Osteocyte (in vitro differentiated cells): ENCODE results near the gene B3GALT2. TPM values are rescaled to one million over a fixed set of nuclear protein-coding genes. Genes with fewer than 3 reads are reported as not detected.

Source experiments
- DNase-seq: peaks from one replicate; pipeline ENCODE4 v3.0.0; 2021; ENCODE audit warnings: mixed read lengths; ENCODE audit not compliant: unreplicated experiment; ENCODE audit errors: extremely low spot score
- H3K27ac Mint-ChIP-seq: one replicate; pipeline ENCODE4 v1.8.0; 2021; ENCODE audit warnings: mild to moderate bottlenecking, mixed read lengths; ENCODE audit not compliant: unreplicated experiment
- H3K27me3 Mint-ChIP-seq: one replicate; pipeline ENCODE4 v1.8.0; 2021; ENCODE audit warnings: mixed read lengths; ENCODE audit not compliant: unreplicated experiment
- H3K36me3 Mint-ChIP-seq: one replicate; pipeline ENCODE4 v1.8.0; 2021; ENCODE audit warnings: mixed read lengths; ENCODE audit not compliant: unreplicated experiment
- H3K4me1 Mint-ChIP-seq: one replicate; pipeline ENCODE4 v1.8.0; 2021; ENCODE audit warnings: mixed read lengths; ENCODE audit not compliant: unreplicated experiment
- H3K4me3 Mint-ChIP-seq: one replicate; pipeline ENCODE4 v1.8.0; 2021; ENCODE audit warnings: mild to moderate bottlenecking, moderate library complexity, mixed read lengths; ENCODE audit not compliant: unreplicated experiment
- H3K9me3 Mint-ChIP-seq: one replicate; pipeline ENCODE4 v1.8.0; 2021; ENCODE audit warnings: mixed read lengths; ENCODE audit not compliant: unreplicated experiment
- total RNA-seq: library from RNA; stranded (reverse); gene quantifications from 2 replicates; pipeline ENCODE4 v1.2.1, GENCODE V29; 2021
- TF ChIP-seq, protein P1 (sequence below): fragments of 200-600 bp; sonication (generic); IDR thresholded peaks from 2 replicates; pipeline ENCODE4 v1.5.0; 2021; ENCODE audit warnings: antibody characterized with exemption, mild to moderate bottlenecking, moderate library complexity

B3GALT2 gene
- total RNA-seq, 1 donor from 2014 or later, result 30.0 TPM

- Mint-ChIP-seq H3K27me3 (no peaks in the 10 kb centered on the region), H3K4me3 (peak overlapping the region; percentile 82), H3K36me3 (peaks cover 13% of the 10 kb centered on the region), H3K4me1 (peaks cover 72% of the 10 kb centered on the region), H3K9me3 (no peaks in the 10 kb centered on the region), H3K27ac (peak overlapping the region; percentile 79)
- DNase-seq, result no peak
- TF ChIP-seq, protein P1, sequence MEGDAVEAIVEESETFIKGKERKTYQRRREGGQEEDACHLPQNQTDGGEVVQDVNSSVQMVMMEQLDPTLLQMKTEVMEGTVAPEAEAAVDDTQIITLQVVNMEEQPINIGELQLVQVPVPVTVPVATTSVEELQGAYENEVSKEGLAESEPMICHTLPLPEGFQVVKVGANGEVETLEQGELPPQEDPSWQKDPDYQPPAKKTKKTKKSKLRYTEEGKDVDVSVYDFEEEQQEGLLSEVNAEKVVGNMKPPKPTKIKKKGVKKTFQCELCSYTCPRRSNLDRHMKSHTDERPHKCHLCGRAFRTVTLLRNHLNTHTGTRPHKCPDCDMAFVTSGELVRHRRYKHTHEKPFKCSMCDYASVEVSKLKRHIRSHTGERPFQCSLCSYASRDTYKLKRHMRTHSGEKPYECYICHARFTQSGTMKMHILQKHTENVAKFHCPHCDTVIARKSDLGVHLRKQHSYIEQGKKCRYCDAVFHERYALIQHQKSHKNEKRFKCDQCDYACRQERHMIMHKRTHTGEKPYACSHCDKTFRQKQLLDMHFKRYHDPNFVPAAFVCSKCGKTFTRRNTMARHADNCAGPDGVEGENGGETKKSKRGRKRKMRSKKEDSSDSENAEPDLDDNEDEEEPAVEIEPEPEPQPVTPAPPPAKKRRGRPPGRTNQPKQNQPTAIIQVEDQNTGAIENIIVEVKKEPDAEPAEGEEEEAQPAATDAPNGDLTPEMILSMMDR, result no peak
Measured at GRCh38 chr1:193184776-193185175, 1.6 kb downstream of the B3GALT2 start.

- Mint-ChIP-seq H3K4me3 (peak overlapping the region; percentile 82), H3K9me3 (no peaks in the 10 kb centered on the region), H3K27me3 (no peaks in the 10 kb centered on the region), H3K36me3 (peaks cover 14% of the 10 kb centered on the region), H3K4me1 (peaks cover 64% of the 10 kb centered on the region), H3K27ac (peak overlapping the region; percentile 79)
- TF ChIP-seq, protein P1, result peak; percentile 79
- DNase-seq, result no peak
Measured at GRCh38 chr1:193183019-193183627, 3.3 kb downstream of the B3GALT2 start.

DNA sequence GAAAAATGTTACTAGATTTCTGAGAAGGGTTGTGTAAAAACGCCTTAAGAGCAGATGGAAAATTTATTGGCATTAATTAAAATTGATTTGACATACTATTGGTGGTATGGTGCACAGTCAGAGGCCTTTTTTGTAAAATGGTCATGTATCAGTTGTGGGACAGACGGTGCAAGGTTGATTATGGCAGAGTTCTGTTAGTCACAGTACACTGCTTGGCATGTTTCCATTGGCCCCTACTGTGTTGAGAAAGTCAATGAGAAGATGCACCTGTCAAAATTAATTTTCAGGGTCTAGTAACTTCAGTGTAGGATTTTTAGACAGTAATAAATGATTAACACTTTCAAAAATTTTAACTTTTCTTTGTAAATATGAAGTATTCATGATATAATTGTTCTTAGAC lies 4.4 kb downstream of the B3GALT2 start:
- Mint-ChIP-seq H3K27ac (peak overlapping the region; percentile 60), H3K9me3 (no peaks in the 10 kb centered on the region), H3K36me3 (peaks cover 17% of the 10 kb centered on the region), H3K27me3 (no peaks in the 10 kb centered on the region), H3K4me3 (peak overlapping the region; percentile 49), H3K4me1 (peaks cover 53% of the 10 kb centered on the region)
- no peak for DNase-seq
- TF ChIP-seq, protein P1, result no peak

DNA sequence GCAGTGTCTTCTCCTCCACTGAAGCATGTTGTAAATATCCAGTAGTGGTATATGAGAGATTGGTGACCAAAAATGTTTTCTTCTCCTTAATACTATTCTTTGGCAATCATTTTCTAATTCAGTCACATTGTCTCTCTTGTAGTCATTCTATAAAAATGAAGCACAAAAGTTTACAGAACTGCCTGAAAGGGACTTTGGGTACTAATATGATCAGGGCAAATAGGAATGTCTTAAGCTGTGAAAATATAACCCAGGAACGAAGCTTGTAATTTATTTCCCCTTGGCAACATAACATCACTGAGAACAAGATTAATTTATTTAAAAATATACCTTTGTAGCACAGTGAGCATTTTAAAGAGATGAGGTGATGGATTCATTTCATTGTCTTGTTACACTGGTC lies 4.9 kb downstream of the B3GALT2 start:
- TF ChIP-seq, protein P1, result no peak
- Mint-ChIP-seq H3K36me3 (peaks cover 20% of the 10 kb centered on the region), H3K4me1 (peaks cover 51% of the 10 kb centered on the region), H3K9me3 (no peaks in the 10 kb centered on the region), H3K27me3 (no peaks in the 10 kb centered on the region), H3K27ac (peak overlapping the region; percentile 77), H3K4me3 (peak overlapping the region; percentile 49)
- no peak for DNase-seq

DNA sequence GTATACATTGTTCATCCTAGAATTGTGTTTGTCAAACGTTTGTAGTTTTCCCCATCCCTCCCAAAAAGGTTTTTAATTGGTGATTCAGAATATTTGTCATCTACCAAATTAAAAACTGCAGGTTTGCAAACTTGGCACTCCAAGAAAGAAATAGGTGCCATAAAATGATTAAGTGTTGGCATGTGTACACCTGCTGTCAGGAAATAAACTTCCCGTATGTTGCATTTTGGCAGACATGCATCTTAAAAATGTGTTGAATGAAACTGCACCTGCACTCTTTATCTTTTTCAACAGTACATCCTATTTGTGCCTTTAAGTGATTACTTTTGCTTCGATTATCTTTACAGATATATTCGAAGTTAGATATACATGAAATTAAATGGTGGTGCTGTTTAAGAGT lies 7.3 kb downstream of the B3GALT2 start:
- no peak for DNase-seq
- H3K4me1 Mint-ChIP-seq, result peaks cover 44% of the 10 kb centered on the region
- no peak overlapping the region for H3K27ac Mint-ChIP-seq
- TF ChIP-seq, protein P1, result no peak
- peaks cover 24% of the 10 kb centered on the region for H3K36me3 Mint-ChIP-seq
- H3K9me3 Mint-ChIP-seq, result no peaks in the 10 kb centered on the region
- no peaks in the 10 kb centered on the region for H3K27me3 Mint-ChIP-seq
- H3K4me3 Mint-ChIP-seq, result no peak overlapping the region
